Caki2 (cell line): ENCODE measurements around the gene METAP1. TPM values are rescaled to one million over a fixed set of nuclear protein-coding genes. Genes with fewer than 3 reads are reported as not detected.
"Not testable (repeated sequence)": the region's sequence is repeated elsewhere in the genome, so short reads cannot be mapped to it uniquely, and the experiment has no call there.

Experiments used
- DNase-seq: peaks from one replicate; pipeline ENCODE4 v3.0.0-alpha.2; 2015; ENCODE audit warnings: low read depth
- in situ Hi-C: cut with HindIII; loops from 2 replicates; pipeline ENCODE4 v1.10.0; 2016; ENCODE audit warnings: low sequenced_read_pairs, low pct_unique_long_range_greater_than_20kb, mixed read lengths
- total RNA-seq: library from RNA; depleted of rRNA; stranded (reverse); fragments of >200 nt; shearing (Covaris generic); gene quantifications from 2 replicates; pipeline ENCODE4 v1.2.3, GENCODE V29; 2014; ENCODE audit warnings: low replicate concordance

The METAP1 gene
- total RNA-seq, 1 experiment from 2014 or later = 65.5 TPM

DNA sequence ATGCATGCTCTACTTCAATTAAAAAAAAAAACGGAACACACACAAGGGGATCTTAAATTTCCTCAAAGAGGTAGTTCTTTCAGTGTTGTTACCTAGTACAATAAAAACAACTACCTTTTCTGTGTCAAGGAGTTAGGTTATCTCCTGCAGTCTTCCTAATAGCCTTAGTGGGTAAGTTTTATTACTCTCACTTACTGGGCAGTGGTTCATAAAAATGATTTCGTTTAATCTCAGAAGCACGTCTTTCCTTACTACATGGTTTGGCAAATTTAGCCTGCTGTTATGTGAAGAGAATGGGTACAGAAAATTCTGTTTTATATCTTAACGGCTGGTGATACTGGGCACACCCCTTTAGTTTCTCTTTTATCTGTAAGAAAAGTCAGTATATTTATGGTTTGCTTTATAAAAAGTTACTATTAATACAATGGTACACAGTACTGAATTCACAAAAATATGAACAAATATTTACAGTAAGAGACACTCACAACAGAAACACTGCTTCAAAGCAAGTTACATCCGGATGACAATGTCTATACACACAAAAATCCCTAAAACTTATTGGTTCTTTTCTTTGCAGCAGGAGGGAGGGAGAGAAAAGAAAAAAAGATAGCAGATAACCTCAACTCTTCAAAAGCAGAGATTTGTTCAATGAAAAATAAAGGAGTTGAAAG is 84.2 kb downstream of the METAP1 start:
- DNase-seq = no peak
- in situ Hi-C loops = no loop called here

DNA sequence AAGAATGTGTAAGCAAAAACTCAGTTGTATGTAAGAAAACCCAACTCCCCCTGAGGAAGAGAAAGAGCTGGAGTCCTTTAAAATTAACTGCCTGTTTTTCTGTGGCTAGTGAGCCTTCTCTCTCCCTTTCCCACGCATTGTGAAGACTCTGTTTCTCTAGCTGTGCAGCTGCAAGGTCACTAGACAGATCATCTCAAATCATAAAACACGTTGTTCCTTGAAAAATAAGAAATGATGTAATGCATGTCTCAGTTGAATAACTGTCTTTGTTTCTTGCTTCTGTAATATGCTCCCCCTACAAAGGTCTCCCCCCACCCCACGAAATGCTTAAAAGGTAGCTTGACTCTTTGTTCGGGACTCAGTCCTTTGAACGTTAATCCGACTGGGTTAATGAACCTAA is 85.3 kb downstream of the METAP1 start:
- in situ Hi-C loops, DNase-seq: not testable (repeated sequence)

DNA sequence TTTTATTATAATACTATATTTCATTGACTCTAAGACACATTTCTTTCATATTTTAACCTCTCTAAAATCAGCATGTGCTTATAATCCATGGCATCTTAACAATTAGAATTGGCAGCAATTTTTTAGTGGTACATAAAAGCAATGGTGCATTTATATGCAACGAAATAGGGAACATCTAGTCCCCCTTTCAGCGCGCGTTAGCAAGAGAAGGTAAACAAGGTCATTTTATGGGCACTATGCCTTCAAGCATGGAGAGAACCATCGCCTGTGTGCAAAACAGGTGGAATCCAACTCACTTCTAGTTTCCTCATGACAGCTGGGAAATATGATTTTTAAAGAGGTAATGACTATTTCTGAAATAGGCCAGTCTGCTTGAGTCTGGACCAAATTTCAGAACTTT is 86.7 kb downstream of the METAP1 start:
- in situ Hi-C loops = no loop called here
- no peak for DNase-seq

DNA sequence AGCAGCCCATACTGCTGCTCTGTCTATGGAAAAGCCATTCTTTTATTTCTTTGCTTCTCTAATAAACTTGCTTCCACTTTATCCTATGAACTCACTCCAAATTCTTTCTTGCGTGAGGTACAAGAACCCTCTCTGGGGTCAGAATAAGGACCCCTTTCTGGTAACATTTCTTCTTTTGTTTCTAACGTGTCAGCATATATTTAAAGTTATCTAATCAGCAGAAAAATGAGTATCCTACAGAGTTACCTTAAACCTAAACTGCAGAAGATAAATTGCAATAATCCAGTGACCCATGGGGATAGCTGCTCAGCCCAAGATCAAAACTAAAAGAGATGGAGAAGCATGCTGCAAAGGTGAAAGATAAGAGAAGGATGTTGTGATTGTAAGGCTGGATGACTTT is 89.1 kb downstream of the METAP1 start:
- no peak for DNase-seq
- in situ Hi-C loops = no loop called here

DNA sequence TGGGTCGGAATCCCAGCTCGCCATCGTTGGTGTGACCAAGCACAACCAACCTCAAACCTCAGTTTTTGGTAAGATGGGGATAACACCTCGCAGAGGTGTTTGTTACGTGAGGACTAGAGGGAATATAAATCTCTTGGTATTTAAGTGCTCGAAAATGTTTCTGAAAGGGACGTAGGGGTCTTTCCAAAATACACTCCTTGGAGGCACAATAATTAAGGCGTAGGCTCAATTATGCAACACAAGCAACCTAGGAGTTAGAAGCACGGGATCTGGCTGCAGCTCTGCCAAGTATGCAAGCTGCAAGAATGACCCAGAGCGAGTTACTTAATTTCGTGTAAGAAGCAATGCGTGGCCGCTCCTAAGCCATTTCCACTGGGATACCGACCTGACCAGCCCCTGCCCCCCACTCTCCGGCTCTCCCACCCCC is 92.5 kb downstream of the METAP1 start:
- DNase-seq = peak; percentile 21
- in situ Hi-C loops = no loop called here

DNA sequence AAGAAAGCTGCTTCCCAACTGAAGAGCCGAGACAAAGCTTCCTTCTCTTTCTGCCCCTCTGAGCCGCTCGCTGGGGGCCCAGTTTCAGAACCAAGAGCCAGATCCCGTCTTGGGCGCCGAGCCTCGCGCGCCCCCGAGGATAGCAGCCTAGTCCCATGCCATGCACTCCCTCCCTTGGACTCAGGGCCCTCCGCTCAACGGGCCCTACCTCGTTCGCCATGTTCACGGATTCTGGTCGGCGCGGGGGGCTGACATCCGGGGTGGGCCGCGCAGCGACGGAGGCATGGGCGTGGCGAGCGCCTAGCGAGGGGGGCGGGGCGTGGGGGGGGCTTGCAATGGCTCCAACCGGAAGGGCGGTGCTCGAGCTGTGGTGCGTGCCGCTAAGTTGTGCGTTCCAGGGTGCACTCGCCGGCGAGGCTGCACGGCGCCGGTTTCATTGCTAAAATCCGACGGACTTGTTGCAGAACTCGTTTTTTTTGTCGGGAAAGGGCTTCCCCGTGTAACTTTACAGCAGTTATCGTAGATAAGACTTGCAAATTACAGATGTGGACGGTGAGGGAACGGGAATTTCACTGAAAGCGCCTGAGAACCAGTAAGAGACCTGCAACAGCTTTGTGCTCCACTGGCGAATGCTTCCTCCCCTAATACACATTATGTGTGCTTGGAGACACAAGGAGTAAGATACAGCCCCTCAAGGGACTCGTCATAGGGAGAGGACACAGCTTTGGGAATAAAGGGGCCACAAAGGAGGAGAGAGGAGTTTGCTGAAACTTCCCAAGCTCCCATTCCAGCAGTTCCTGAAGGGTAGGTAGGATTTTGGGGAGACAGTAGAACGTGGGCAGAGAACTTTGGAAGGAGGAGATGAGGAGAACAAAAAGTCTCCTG is 93.2 kb downstream of the METAP1 start, which contains the start of gene ADH5:
ADH5 (minus strand) TSS at position 308 of the 885 bp plus-strand sequence; CDS start at position 220, 88 bp downstream.
- in situ Hi-C loops = no loop called here
- DNase-seq = peak; percentile 73

DNA sequence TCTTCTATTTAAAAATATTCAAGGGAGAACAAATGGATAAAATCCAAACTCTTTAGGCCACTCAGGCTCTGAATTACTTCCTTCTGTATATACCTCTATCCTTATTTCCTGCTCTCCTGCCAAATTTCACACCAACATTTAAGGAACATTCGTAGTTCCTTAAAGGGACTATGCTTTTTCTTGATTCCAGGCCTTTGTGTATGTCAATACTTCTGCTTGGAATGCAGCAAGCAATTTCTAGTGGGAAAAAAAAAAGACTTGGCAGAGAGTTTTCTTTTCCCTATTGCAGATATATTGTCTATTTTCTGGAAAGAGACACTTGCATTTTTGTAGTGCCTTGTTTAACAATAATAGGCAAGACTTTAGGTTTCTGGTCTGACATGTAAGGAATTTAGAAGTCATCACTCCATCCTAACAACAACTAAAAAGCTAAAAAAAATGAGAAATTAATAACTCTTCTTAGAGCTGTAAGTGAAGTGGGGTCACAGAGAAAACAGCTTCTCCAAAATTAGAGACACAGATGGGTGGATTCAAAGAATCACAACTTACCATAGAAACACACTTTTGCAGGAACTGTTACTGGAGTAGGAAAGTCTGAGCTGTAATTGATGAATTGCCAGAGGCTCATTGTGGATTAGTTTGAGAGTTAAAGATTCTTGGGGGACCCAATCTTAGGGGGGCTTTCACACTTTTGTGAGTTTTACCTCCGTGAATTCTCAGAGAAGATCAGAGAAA is 95.1 kb downstream of the METAP1 start:
- in situ Hi-C loops = no loop called here
- no peak for DNase-seq

DNA sequence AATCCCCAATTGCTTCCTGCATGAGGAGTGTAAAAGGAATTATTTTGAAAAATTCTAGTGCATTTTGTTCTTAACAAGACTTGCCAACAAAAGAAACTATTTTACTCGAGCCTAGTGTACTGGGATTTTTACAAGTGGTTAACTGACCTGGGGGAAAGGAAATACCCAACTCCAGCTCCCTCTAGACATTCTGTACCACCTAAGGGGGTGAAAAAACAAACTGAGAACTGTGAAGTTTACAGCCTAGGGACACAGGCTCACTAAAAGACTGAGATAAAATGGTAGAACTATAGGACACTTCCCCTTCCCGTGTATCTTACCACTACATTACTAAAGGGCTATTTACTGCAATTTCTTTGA is 95.7 kb downstream of the METAP1 start:
- in situ Hi-C loops = no loop called here
- DNase-seq = no peak

DNA sequence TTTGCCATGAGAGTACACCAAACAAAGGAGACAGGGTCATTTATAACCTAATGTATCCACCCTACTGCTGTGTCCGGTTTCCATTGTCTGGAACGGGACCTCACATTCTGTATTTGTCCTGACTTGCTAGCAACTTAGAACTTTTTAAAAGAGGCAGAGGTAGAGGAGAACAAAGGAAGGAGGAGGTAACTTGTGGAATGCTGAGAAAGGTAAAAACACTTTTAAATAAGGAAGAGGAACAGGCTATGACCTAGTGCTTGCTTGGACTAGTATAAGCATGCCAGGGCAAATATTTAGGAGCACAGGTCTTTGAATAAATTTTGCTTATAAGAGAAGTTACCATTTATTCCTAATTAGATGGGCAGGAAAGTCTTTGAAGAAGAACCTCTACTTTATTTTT is 96.3 kb downstream of the METAP1 start:
- in situ Hi-C loops, DNase-seq: not testable (repeated sequence)

DNA sequence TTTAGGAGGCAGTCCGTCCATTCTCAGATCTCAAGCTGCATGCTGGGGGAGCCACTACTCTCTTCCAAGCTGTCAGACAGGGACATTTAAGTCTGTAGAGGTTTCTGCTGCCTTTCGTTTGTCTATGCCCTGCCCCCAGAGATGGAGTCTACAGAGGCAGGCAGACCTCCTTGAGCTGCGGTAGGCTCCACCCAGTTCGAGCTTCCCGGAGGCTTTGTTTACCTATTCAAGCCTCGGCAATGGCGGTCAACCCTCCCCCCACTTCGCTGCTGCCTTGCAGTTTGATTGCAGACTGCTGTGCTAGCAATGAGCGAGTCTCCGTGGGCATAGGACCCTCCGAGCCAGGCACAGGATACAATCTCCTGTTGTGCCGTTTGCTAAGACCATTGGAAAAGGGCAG is 103.8 kb downstream of the METAP1 start:
- in situ Hi-C loops = no loop called here
- no peak for DNase-seq

DNA sequence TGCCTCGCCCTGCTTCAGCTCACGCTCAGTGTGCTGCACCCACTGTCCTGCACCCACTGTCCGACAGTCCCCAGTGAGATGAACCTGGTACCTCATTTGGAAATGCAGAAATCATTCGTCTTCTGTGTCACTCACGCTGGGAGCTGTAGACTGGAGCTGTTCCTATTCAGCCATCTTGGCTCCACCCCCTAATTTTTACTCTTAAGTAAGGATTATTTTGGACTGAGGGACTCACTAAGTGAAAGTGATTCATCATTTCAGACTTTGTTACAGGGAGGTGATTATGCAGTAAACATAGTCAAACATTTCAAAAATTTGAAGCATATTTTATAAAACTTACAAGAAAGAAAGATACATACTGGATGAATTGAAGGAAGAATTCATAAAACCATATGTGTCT is 104.3 kb downstream of the METAP1 start:
- in situ Hi-C loops, DNase-seq: not testable (repeated sequence)

DNA sequence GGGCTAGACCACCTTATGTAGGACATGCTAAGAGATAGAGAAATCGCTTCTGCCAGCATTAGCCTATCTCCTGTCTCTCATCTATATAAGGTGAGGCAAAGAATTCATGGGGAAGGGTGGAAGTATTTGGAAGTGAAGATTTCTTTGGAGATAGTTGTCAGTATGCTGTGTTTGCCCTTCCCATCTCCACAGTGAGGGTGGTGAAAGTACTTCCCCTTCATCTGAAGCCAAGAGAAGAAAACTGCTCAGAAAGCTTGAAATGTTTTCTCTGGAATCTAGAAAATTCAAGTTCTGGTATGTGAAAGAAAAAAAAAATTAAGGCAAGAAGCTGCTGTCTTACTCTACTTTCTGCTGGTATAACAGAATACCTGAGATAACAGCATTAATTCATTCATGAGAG is 105.4 kb downstream of the METAP1 start:
- no peak for DNase-seq
- in situ Hi-C loops = no loop called here

DNA sequence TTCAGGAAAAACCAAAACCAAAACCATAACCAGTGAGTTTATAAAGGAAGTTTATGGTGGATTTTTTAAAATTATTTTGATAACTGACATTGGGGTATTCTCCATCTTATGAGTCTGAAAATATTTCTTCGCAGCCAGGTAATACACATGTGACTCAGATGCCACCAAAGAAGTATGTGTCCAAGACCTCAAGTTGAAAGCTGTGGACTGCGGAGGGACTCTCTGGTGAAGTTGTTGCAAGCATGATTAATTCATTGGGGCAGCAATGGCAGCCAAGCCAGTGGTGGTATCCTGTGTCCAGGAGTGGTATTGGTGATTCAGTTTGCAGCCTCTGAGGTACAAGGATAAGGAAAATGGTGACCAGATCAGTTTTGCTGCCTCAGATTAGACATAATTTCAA is 107.1 kb downstream of the METAP1 start:
- in situ Hi-C loops = no loop called here

DNA sequence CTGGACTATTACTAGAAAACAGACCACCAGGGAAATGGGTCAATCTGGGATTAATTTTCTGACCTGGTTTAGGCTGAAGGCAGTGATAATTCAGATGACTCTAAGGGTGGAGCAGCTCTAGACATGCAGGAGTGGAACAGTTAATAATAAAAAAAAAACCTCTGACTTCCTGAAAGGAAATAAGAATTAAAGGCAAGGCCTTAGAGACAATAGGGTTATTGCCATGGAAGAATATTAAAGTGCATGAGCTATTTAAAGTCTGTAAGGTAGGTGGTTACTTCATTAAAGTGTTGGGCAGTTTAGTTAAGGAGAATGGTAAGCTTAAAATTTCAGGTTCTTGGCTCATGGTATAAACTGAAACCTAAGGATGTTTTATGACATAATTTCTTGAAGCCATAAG is 107.6 kb downstream of the METAP1 start:
- in situ Hi-C loops = no loop called here
- DNase-seq = no peak

More for the DNA sequence above, 107.1 kb downstream of the METAP1 start:
- DNase-seq = no peak

DNA sequence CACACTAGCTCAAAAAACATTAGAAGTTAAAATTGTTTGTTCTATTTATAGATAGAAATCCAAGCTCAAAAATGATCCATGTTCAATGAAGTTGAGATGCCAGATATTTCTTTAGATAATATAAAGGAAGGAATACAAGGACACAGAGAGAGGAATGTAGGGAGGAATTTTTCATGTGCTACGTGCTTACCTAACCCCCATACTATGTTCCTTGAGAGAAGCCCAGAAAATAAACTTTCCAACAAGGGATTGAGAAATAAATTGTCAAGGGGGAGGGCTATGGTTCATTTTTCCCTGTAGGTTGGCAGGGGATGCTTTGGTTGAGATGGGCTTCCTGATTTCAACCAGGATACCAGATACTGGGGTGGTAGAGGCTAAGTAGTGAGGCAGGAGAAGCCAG is 108.6 kb downstream of the METAP1 start:
- in situ Hi-C loops = no loop called here
- DNase-seq = no peak

DNA sequence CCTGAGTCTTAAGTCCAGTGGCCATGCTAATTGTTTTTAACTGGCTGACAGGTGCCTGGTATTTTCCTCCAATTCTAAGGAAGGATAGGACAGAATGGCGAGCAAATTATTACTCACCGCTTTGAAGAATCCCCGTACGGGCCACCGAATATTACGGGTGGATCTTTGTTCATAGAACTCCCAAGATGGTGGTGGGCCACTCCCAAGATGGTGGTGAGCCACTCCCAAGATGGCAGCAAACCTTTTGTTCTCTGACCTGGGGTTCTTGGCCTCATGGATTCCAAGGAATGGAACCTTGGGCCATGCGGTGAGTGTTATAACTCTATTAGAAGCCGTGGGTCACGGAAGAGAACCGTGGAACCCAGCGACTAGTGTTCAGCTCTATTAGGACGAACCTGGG is 113.8 kb downstream of the METAP1 start:
- in situ Hi-C loops, DNase-seq: not testable (repeated sequence)
